BJ (cell line): Measurements from ENCODE around the gene ADCY9. TPM values are rescaled to one million over a fixed set of nuclear protein-coding genes. Genes with fewer than 3 reads are reported as not detected.

Experiments used
- CTCF ChIA-PET: fragments of 350-600 bp; formaldehyde crosslinking; extraction: SDS; loops from one replicate; lab custom pipeline; 2021; ENCODE audit warnings: antibody characterized with exemption, inconsistent platforms; lab: Yijun Ruan, JAX
- POLR2A ChIA-PET: fragments of 300-600 bp; sonication (Branson Sonifier 250); formaldehyde crosslinking; extraction: SDS; loops from one replicate; lab custom pipeline; 2021; ENCODE audit warnings: antibody characterized with exemption; lab: Charles Lee
- DNase-seq: peaks from one replicate; pipeline ENCODE4 v3.0.0-alpha.2; 2011; ENCODE audit warnings: low read depth
- H3K27me3 ChIP-seq: 2 replicates; pipeline ENCODE4 v1.6.0; 2011; ENCODE audit warnings: low read length; ENCODE audit not compliant: control insufficient read depth, insufficient read depth
- H3K36me3 ChIP-seq: 2 replicates; pipeline ENCODE4 v1.5.1; 2011; ENCODE audit warnings: low read length; ENCODE audit not compliant: control insufficient read depth, insufficient read depth
- H3K4me3 ChIP-seq: 2 replicates; pipeline ENCODE4 v1.5.1; 2011; ENCODE audit warnings: low read depth, mild to moderate bottlenecking, control low read depth, low read length
- CTCF ChIP-seq: IDR thresholded peaks from 2 replicates; pipeline ENCODE4 v1.5.1; 2011; ENCODE audit warnings: low read depth, mild to moderate bottlenecking, control low read depth, inconsistent platforms, low read length, moderate library complexity; ENCODE audit not compliant: insufficient read depth
- polyA plus RNA-seq: library from polyadenylated mRNA; depleted of rRNA; stranded (reverse); fragments of >200 nt; gene quantifications from 2 replicates; pipeline ENCODE4 v1.2.3, GENCODE V29; 2011

The ADCY9 gene
- polyA plus RNA-seq, 1 experiment = 28.2 TPM

DNA sequence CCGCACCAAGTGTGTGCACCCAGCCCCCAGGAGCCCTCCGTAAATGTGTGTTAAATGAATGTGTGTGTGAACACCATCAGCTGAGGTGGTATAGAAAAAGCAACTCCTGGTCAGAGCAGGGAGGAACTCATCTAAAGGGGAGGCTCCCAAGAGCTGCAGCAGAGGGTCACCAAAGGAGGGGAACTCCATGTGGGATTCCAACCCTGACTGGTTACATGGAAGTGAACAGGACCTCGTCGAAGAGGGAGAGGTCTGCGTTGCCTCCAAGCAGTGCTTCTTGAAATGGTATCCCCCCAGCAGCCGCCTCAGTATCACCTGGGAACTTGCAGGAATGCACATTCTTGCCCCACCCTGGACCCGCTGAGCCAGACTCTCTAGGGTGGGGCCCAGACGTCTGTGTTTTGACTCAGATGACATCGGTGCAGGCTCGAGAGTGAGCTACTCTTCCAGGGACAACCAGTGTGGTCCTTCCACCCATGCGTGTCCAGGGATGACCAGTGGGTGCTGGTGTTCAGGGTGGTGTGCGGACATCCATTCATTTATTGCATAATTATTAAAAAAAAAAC, 30.8 kb downstream of the ADCY9 start:
- Histone ChIP-seq H3K36me3 (no peaks in the 10 kb centered on the region; the same call in 1 of the 2 replicates), H3K27me3 (no peaks in the 10 kb centered on the region), H3K4me3 (no peak overlapping the region)
- ChIA-PET POLR2A (no interaction called here), CTCF (no interaction called here)
- no peak for TF ChIP-seq CTCF
- no peak for DNase-seq

DNA sequence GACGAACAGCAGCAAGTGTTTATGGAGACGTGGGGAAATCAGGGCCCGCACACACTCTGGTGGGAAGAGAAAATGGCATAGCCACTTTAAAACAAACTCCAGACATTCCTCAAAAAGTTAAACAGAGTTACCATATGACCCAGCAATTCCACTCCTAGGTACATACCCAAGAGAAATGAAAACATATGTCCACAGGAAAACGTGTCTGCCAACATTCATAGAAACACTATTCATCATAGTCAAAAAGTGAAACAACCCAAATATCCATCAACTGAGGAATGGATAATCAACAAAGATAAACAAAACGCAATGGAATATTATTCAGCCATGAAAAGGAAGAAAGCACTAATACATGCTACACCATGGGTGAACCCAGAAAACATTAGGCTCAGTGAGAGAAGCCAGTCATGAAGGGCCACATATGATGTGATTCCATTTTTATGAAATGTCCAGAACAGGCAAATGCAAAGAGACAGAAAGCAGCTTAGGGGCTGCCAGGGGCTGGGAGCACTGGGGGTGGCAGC, 32.8 kb downstream of the ADCY9 start:
- DNase-seq = no peak
- POLR2A ChIA-PET = no interaction called here
- CTCF ChIA-PET = no interaction called here
- Histone ChIP-seq H3K36me3 (no peaks in the 10 kb centered on the region; the same call in 1 of the 2 replicates), H3K4me3 (no peak overlapping the region), H3K27me3 (no peaks in the 10 kb centered on the region)
- TF ChIP-seq CTCF = no peak

DNA sequence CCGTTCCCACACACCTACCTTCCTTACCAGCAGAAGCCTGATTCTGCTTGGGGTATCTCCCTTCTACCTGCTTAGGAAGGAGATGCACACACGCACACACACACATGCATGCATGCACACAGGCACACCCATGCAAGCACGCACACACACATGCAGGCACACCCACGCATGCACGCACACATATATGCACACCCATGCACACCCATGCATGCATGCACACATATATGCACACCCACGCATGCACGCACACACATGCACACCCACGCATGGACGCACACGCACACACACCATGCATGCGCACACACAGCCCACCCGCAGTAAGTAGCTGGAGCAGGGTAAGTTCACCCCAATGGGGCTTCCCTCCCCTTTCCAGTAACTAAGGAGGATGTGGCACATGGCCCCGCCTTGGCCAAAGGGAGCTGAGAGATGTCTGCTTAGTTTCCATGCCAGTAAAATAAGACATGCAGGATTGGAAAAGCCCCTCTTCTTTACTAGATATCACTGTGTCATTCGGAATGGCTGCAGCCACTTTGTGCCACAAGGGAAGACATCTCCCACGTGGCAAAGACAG, 33.7 kb downstream of the ADCY9 start:
- TF ChIP-seq CTCF = no peak
- no peaks in the 10 kb centered on the region; the same call in 1 of the 2 replicates for H3K36me3 ChIP-seq
- CTCF ChIA-PET = interaction anchor here (0.8 kb wide), 1 partner anchor 172 kb away, joined by 3 read pairs; no protein-coding TSS in a partner anchor
- DNase-seq = no peak
- no peak overlapping the region for H3K4me3 ChIP-seq
- no peaks in the 10 kb centered on the region for H3K27me3 ChIP-seq
- POLR2A ChIA-PET = no interaction called here

- ChIA-PET POLR2A (no interaction called here), CTCF (interaction anchor here (0.8 kb wide), 1 partner anchor 173 kb away, joined by 3 read pairs; no protein-coding TSS in a partner anchor)
- H3K27me3 ChIP-seq = no peaks in the 10 kb centered on the region
- DNase-seq = no peak
- no peak overlapping the region for H3K4me3 ChIP-seq
- TF ChIP-seq CTCF = no peak
- H3K36me3 ChIP-seq = no peaks in the 10 kb centered on the region; the same call in 1 of the 2 replicates
These were observed 34.7 kb downstream of the ADCY9 start for GRCh38 chr16:4081521-4082021.

- ChIA-PET CTCF (no interaction called here), POLR2A (no interaction called here)
- Histone ChIP-seq H3K4me3 (no peak overlapping the region), H3K27me3 (no peaks in the 10 kb centered on the region), H3K36me3 (no peaks in the 10 kb centered on the region; the same call in 1 of the 2 replicates)
- DNase-seq = no peak
- no peak for TF ChIP-seq CTCF
These were observed 35.2 kb downstream of the ADCY9 start for GRCh38 chr16:4081047-4081446.
